ENCODE results near the gene NID2. TPM values are rescaled to one million over a fixed set of nuclear protein-coding genes. Genes with fewer than 3 reads are reported as not detected.

The NID2 gene
- total and polyA plus RNA-seq, 2 experiments from 2014 or later, result 179 to 538 TPM

GRCh38 chr14:52049271-52049670 lies 19.6 kb downstream of the NID2 start:
- Histone ChIP-seq H3K4me1 (ENCODE audit: low read depth) (peaks cover 88% of the 10 kb centered on the region), H3K27ac (peak overlapping the region; percentile 85), H3K36me3 (peaks cover 15% of the 10 kb centered on the region), H3K27me3 (no peaks in the 10 kb centered on the region), H3K4me3 (no peak overlapping the region), H3K9me3 (ENCODE audit: low read depth) (no peaks in the 10 kb centered on the region)
- no peak for DNase-seq (ENCODE audit: low read depth in 1 of 2, low spot score in 1 of 2)
- no peak for TF ChIP-seq CTCF (IDR thresholded peaks at IDR 0.05; ENCODE audit: low read depth, low read length)

GRCh38 chr14:52048641-52049204 lies 20.1 kb downstream of the NID2 start:
- H3K4me3 ChIP-seq, result no peak overlapping the region
- no peaks in the 10 kb centered on the region for H3K27me3 ChIP-seq
- H3K36me3 ChIP-seq, result peaks cover 11% of the 10 kb centered on the region
- no peak for TF ChIP-seq CTCF (IDR thresholded peaks at IDR 0.05; ENCODE audit: low read depth, low read length)
- no peaks in the 10 kb centered on the region for H3K9me3 ChIP-seq (ENCODE audit: low read depth)
- peaks cover 88% of the 10 kb centered on the region for H3K4me1 ChIP-seq (ENCODE audit: low read depth)
- DNase-seq (ENCODE audit: low read depth in 1 of 2, low spot score in 1 of 2), result no peak
- peak overlapping the region; percentile 85 for H3K27ac ChIP-seq

- no peak for TF ChIP-seq CTCF (IDR thresholded peaks at IDR 0.05; ENCODE audit: low read depth, low read length)
- Histone ChIP-seq H3K9me3 (ENCODE audit: low read depth) (no peaks in the 10 kb centered on the region), H3K4me1 (ENCODE audit: low read depth) (peaks cover 82% of the 10 kb centered on the region), H3K27ac (peak overlapping the region; percentile 85), H3K27me3 (no peaks in the 10 kb centered on the region), H3K4me3 (no peak overlapping the region), H3K36me3 (peaks cover 9% of the 10 kb centered on the region)
- no peak for DNase-seq (ENCODE audit: low read depth in 1 of 2, low spot score in 1 of 2)
Observed at GRCh38 chr14:52048116-52048515, 20.7 kb downstream of the NID2 start.

GRCh38 chr14:52046376-52046917 lies 22.4 kb downstream of the NID2 start:
- Histone ChIP-seq H3K36me3 (peaks cover 21% of the 10 kb centered on the region), H3K27ac (peak overlapping the region; percentile 85), H3K4me1 (ENCODE audit: low read depth) (peaks cover 65% of the 10 kb centered on the region), H3K4me3 (no peak overlapping the region), H3K9me3 (ENCODE audit: low read depth) (no peaks in the 10 kb centered on the region), H3K27me3 (no peaks in the 10 kb centered on the region)
- no peak for TF ChIP-seq CTCF (IDR thresholded peaks at IDR 0.05; ENCODE audit: low read depth, low read length)
- DNase-seq (ENCODE audit: low read depth in 1 of 2, low spot score in 1 of 2), result no peak

GRCh38 chr14:52044791-52045522 lies 23.9 kb downstream of the NID2 start:
- peaks cover 36% of the 10 kb centered on the region for H3K36me3 ChIP-seq
- TF ChIP-seq CTCF (IDR thresholded peaks at IDR 0.05; ENCODE audit: low read depth, low read length), result no peak
- peak overlapping the region; percentile 70 for H3K27ac ChIP-seq
- no peaks in the 10 kb centered on the region for H3K9me3 ChIP-seq (ENCODE audit: low read depth)
- peak in 1 of 2 donors; percentile 86 for DNase-seq (ENCODE audit: low read depth in 1 of 2, low spot score in 1 of 2)
- H3K4me1 ChIP-seq (ENCODE audit: low read depth), result peaks cover 50% of the 10 kb centered on the region
- H3K4me3 ChIP-seq, result no peak overlapping the region
- H3K27me3 ChIP-seq, result no peaks in the 10 kb centered on the region

Measured in cardiac muscle cell (in vitro differentiated cells and primary cell).